NCI-H226 (cell line): Measurements from ENCODE around the gene MMP7.
"Not testable (repeated sequence)": the region's sequence is repeated elsewhere in the genome, so short reads cannot be mapped to it uniquely, and the experiment has no call there.

ENCODE experiments used
- DNase-seq: peaks from one replicate; pipeline ENCODE4 v3.0.0-alpha.2; 2015

The MMP7 gene

GRCh38 chr11:102534261-102534872 lies 3.8 kb upstream of the MMP7 start:
- DNase-seq: no peak

- DNase-seq: peak; percentile 26
These were observed 1.9 kb downstream of the MMP7 start for GRCh38 chr11:102528618-102529017.

- DNase-seq: peak; percentile 46
These were observed 2.9 kb downstream of the MMP7 start for GRCh38 chr11:102527684-102528083.

GRCh38 chr11:102527041-102527440 lies 3.5 kb downstream of the MMP7 start:
- DNase-seq: no peak

GRCh38 chr11:102523887-102524286 lies 6.7 kb downstream of the MMP7 start:
- DNase-seq: no peak

GRCh38 chr11:102523189-102523570 lies 7.4 kb downstream of the MMP7 start:
- DNase-seq: no peak

- DNase-seq: no peak
These were observed 8.0 kb downstream of the MMP7 start for GRCh38 chr11:102522312-102523188.

- no peak for DNase-seq
These were observed 9.4 kb downstream of the MMP7 start for GRCh38 chr11:102521121-102521520.

GRCh38 chr11:102520514-102520913 lies 10.0 kb downstream of the MMP7 start:
- DNase-seq: no peak

- no peak for DNase-seq
These were observed 12.1 kb downstream of the MMP7 start for GRCh38 chr11:102518296-102519094.

GRCh38 chr11:102517670-102518069 lies 12.9 kb downstream of the MMP7 start:
- DNase-seq: no peak

GRCh38 chr11:102516179-102516578 lies 14.4 kb downstream of the MMP7 start:
- DNase-seq: no peak

GRCh38 chr11:102513869-102514268 lies 16.7 kb downstream of the MMP7 start:
- DNase-seq: no peak

GRCh38 chr11:102510439-102511135 lies 20.0 kb downstream of the MMP7 start:
- no peak for DNase-seq

- DNase-seq: not testable (repeated sequence)
These were observed 27.7 kb downstream of the MMP7 start for GRCh38 chr11:102502831-102503230.

- DNase-seq: no peak
These were observed 29.7 kb downstream of the MMP7 start for GRCh38 chr11:102500829-102501228.

- no peak for DNase-seq
These were observed 30.6 kb downstream of the MMP7 start for GRCh38 chr11:102499931-102500330.

- DNase-seq: no peak
These were observed 31.4 kb downstream of the MMP7 start for GRCh38 chr11:102499151-102499550.

- DNase-seq: peak; percentile 61
These were observed 33.5 kb downstream of the MMP7 start for GRCh38 chr11:102497061-102497460.

GRCh38 chr11:102495161-102496042 lies 35.1 kb downstream of the MMP7 start:
- DNase-seq: peak; percentile 62

- DNase-seq: peak; percentile 55
These were observed 36.3 kb downstream of the MMP7 start for GRCh38 chr11:102494216-102494615.

- DNase-seq: no peak
These were observed 37.0 kb downstream of the MMP7 start for GRCh38 chr11:102493524-102493923.
